Astrocyte of the spinal cord (primary cell): Measurements from ENCODE around the gene WNT5B.
A peak's percentile ranks its signal among the peaks of the same experiment; 100 is the strongest.

ENCODE experiments used
- DNase-seq: peaks from one replicate; pipeline ENCODE4 v3.0.0; 2011; ENCODE audit warnings: low read depth, low spot score
- H3K4me3 ChIP-seq: 2 replicates; pipeline ENCODE4 v1.5.1; 2011; ENCODE audit warnings: low read depth, mild to moderate bottlenecking, low read length, moderate library complexity
- CTCF ChIP-seq: IDR thresholded peaks from 2 replicates; pipeline ENCODE4 v1.5.1; 2012; ENCODE audit warnings: low read depth, mild to moderate bottlenecking, low read length, inconsistent platforms
- in situ Hi-C: cut with HindIII; loops from 2 replicates; pipeline ENCODE4 v1.10.0; 2017; ENCODE audit warnings: low sequenced_read_pairs

Gene WNT5B

GRCh38 chr12:1634590-1635191, 5.7 kb downstream of the WNT5B start:
- peak; percentile 96 for TF ChIP-seq CTCF
- DNase-seq: peak; percentile 78
- in situ Hi-C loops: no loop called here
- H3K4me3 ChIP-seq: no peak overlapping the region

- DNase-seq: no peak
- in situ Hi-C loops: no loop called here
- H3K4me3 ChIP-seq: no peak overlapping the region
- no peak for TF ChIP-seq CTCF
Observed at GRCh38 chr12:1635301-1636095, 6.5 kb downstream of the WNT5B start.

GRCh38 chr12:1638203-1638602, 9.2 kb downstream of the WNT5B start:
- no peak overlapping the region for H3K4me3 ChIP-seq
- no peak for TF ChIP-seq CTCF
- DNase-seq: no peak
- in situ Hi-C loops: no loop called here

- no peak for DNase-seq
- no peak overlapping the region for H3K4me3 ChIP-seq
- in situ Hi-C loops: no loop called here
- TF ChIP-seq CTCF: no peak
Observed at GRCh38 chr12:1639538-1639937, 10.5 kb downstream of the WNT5B start.

- H3K4me3 ChIP-seq: no peak overlapping the region
- no peak for DNase-seq
- in situ Hi-C loops: no loop called here
- no peak for TF ChIP-seq CTCF
Observed at GRCh38 chr12:1640328-1641234, 11.6 kb downstream of the WNT5B start.

- no peak overlapping the region for H3K4me3 ChIP-seq
- TF ChIP-seq CTCF: no peak
- in situ Hi-C loops: no loop called here
- no peak for DNase-seq
Observed at GRCh38 chr12:1642513-1642912, 13.5 kb downstream of the WNT5B start.
